Lung microvascular endothelial cell (primary cell): ENCODE measurements around the gene TSSK2. TPM values are rescaled to one million over a fixed set of nuclear protein-coding genes. Genes with fewer than 3 reads are reported as not detected.

Experiments
- DNase-seq, 2 donors: peaks; one replicate each; pipeline versions ENCODE4 v3.0.0 to v3.0.0-alpha.2; 2010; ENCODE audit warnings: low read depth in 2 of 2
- total RNA-seq: library from RNA; depleted of rRNA; stranded (reverse); fragments of >200 nt; gene quantifications from 2 replicates; pipeline ENCODE4 v1.2.1, GENCODE V29; 2014

Gene TSSK2
- total RNA-seq, 1 donor from 2014 or later = not detected

DNA sequence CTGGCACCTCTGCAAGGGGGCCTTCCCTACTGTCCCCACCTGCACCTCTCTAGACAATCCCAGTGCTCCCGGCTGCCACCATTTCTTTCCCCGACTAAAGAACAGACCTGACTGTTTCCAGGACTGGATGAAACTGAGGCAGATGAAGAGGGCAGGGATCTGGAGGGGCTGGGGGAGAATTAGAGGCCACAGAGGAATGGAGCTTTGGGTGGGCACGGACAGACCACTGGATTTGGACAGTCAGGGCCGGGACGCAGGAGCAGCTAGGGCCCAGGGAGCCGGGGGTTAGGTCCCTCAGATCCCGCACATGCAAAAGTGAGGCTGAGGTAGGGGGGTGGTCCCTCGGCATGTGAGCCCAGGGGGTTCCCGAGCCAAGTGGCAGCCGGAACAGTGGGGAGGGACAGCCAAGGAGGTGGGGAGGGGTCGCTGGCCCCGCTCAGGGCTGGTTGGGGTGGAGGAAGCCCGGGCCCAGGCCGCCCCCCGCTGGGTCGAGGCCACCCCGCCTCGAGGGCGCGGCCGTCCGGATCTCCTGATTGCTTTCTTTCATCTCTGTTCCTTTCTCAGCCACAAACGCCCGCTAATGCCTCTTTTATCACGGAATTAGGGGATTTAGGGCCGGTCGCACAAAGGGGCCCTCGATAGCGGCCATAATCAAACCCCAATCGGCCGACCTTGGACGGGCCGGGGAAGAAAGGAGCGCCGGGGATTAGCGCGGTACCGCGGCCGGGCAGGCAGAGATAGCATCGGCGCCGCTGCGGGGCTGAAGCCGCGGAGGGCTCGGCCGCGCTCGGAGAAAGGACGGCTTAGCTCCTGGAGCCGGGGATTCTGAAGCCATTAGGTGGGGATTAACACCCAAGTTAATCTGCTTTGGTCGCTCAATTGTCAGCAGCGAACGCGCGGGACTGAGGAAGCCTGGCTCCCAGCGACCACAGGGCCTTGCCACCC lies 38.2 kb downstream of the TSSK2 start:
- no peak for DNase-seq

DNA sequence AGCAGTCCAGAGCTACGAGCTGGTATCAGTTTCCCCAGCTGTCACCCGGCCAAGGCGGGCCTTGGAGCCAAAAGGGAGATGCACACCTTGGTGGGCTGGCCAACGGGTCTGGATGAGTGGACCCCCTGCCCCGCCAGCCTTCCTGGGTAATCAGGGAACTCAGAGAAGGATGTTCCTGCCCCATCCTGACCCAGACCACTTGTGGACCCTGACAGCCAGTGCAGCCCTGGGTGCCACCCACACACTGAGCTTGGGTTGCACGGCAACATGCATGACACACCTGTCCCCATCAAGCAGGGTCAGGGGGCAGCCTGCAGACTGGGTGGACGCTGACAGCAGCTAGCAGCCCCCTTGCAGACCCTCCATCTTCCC lies 38.8 kb downstream of the TSSK2 start:
- DNase-seq = no peak

DNA sequence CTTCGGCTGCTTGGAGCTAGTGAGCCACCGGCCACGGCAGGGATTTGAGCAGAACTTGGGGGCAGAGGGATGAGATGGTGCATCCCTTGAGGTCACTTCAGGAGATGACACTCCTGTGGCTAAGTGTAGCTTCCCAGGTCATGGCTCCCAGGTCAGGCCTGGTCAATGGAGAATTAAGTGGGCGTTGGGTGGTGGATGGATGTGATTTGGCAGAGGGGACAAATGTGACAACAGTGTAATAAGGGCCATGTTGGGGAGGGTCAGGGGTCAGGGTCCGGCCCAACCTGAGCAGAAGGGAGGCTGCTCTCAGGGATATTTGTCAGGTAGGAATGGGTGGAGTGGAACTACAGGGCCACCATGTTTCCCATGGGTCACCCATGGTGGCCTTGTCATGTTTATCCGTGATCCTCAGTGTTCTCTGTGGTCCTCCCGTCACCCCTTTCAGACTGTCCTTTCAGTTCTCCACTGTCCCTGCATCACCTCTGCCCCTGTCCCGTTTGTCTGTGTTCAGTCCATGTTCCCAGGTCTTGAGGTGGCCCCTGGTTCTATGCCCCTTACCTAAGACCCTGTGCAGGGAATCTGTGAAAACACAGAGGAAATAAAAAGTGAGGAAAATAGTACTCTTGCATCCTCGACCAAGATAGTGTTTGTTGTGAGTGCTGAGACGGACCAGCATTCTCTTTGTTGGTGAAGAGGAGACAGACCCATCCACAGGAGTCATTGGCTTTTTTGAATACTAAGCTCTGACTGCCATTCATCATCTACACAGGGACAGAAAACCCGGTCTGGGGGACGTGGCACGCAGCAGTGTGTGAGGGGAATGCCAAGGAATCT lies 41.3 kb downstream of the TSSK2 start:
- no peak for DNase-seq

DNA sequence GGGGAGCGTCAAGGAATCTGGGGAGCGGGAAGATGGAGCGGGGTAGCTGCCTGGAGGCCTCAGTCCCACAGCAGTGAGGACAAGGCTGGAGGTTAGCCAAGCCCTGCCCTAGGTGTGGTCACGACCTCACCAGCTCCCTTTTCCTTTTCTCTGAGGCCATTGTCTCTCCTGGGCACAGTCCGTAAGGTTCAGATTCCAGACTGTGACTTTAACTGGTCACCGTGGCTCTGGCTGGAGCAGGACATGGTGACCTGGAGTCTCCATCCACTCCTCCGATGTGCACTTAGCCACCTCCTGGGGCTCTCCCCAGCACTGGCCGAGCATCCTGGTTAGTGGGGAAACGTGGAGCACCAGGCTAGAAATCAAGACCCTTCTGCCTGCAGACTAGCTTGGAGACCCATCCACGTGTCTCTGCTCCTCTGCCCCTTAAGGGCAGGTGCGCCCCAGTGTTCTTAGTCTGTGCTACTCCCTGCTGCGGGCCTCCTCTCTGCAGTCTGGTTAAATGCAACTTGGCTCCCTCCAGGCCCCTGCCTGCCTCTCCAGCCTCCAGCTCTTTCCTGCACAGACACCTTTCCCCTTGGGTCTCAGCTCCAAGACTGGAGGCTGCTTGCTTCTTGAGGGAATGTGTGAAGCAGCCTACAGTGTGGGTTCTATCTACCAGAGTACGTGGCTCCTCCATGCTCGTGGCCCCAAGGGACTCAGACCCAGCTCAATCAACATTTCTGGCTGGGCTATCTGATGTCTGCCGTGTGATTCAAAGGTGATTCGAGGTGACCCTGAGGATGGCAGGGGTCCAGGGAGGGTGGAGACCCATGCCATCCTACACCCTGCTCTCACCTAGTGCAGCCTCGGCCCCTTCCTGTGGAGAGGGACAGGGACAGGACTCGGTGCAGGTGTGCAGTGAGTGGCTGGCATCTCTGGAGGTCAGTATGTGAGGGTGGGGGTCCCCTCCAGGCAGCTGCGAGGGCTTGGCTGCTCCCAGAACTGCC lies 42.2 kb downstream of the TSSK2 start:
- DNase-seq = no peak

DNA sequence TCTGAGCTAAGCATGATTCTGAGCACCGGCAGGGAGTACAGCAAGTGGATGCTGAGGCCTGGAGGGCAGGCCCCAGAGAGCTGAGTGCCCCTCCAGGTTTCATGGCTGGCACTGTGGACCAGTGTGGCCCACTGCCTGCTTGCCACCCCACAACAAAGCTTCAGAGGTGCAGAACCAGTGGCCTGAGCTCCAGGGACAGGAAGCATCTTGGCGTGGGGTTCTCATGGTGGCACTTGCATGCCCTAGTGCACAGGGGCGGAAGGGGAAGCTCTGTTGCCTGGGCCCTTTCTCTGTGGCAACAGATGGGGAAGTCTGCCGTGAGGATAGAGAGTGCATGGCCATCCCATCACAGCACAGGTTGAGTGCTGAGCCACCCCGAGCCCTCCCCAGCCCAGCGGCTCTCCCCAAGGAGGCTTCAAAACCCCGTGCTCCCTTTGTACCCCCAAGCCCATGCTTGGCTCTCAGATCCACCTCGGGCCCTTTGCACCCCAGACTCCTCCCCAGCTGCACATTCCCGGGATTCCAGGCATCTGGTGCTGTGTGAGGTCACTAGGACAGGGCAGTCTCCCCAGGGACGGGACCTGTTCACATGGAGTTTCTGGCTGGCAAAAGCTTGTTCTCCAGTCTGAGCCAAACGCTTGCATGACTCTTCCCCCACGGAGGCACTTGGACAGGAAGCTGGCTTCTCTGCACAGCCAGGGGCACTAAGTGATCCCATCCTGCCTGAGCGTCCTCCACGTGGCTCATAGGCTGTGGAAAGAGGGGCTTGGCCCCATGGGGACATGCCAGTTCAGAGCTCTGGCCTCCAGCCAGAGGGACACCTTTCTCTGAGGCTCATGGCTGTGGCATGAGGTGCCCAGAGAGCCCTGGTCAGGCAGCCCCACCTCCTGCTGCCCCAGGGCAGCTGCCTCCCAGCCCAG lies 43.3 kb downstream of the TSSK2 start:
- DNase-seq = peak; percentile 49 to 62

DNA sequence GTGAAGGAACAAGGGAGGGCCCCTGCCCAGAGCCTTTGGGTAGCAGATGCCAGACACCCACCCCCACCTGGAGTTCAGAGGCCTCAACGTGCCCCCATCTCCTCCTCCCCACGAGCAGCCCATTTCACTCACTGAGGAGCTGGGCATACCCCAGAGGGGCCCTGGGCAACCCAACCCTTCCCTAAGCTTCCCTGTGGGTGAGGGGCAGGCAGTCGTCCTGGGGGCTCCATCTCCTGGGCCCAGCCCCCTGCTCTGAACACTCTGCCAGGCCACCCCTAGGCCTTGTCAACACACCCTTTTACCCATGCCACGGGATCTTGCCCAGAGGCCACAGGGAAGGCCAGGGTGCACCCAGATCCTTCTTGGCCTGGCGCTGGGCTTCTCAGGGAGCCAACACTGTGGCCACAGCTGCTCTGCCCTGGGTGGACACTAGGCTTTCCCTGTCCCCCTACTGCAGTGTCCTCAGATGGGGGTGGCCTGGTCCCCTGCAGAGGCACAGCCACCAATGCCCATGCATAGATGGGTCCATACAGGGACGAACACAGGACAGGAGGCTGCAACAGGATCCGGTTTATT lies 44.0 kb downstream of the TSSK2 start:
- DNase-seq = no peak

DNA sequence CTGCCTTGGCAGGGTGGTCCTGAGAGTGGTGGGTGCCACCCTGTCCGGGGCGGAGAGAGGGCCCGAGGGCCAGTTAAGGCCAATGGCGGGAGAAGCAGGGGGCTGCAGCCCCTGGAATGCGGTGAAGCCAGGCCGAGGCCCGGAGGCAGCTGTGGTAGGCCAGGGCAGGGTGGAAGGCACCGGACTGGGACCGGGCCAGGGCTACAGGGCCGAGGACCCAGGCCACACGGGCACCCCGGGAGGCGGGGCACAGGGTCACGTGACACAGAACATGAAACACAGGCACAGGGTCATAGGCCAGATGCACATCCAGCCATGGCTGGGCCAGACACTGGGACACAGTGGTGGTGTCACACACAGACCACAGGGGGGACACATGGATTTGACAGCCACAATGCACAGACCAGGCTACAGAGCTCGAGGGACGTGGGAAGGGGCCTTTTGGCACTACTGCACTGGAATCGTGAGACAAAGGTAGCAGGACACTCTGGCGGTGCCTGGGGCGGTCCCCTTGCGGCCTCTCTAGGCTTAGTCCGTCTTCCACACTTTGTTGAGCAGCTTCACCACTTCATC lies 44.6 kb downstream of the TSSK2 start:
- no peak for DNase-seq

DNA sequence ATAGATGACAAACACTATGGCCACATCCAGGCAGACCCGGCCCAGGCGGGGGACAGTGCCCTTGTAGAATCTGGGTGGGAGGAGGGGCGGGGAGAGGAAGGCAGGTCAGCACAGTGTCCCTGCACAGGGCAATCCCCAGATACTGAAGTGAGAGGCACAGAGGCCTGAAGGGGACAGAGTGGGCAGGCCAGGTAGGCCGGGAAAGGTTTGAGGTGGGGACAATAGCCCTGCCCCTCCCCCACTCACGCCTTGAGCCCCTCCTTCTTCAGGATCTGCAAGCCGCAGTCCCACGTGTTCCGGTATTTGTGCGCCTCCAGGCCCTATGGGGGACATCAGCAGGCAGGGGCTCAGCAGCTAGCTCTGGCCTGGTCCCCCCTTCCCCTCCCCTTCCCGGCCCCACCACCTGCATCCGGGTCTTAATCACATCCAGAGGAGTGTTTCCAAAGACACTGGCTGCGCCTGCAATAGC lies 45.1 kb downstream of the TSSK2 start:
- DNase-seq = no peak

DNA sequence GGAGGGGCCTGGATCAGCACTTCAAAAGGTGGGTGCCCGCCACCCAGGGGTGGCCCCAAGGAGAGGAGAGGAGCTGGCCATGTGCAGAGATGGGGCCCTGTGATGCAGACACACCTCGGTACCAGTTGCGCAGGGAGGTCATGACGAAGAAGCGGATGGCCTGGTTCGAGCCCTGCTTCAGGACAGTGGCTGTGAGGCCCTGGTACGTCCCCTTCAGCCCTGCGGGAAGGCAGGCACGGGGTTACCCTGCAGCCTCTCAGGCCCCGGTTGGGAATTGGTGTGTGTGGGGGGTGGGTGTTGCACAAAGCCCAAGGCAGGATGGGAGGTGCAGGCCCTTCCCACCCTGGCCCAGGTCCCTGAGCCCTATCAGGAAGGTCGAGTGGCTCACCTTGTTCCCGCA lies 45.6 kb downstream of the TSSK2 start:
- DNase-seq = no peak

DNA sequence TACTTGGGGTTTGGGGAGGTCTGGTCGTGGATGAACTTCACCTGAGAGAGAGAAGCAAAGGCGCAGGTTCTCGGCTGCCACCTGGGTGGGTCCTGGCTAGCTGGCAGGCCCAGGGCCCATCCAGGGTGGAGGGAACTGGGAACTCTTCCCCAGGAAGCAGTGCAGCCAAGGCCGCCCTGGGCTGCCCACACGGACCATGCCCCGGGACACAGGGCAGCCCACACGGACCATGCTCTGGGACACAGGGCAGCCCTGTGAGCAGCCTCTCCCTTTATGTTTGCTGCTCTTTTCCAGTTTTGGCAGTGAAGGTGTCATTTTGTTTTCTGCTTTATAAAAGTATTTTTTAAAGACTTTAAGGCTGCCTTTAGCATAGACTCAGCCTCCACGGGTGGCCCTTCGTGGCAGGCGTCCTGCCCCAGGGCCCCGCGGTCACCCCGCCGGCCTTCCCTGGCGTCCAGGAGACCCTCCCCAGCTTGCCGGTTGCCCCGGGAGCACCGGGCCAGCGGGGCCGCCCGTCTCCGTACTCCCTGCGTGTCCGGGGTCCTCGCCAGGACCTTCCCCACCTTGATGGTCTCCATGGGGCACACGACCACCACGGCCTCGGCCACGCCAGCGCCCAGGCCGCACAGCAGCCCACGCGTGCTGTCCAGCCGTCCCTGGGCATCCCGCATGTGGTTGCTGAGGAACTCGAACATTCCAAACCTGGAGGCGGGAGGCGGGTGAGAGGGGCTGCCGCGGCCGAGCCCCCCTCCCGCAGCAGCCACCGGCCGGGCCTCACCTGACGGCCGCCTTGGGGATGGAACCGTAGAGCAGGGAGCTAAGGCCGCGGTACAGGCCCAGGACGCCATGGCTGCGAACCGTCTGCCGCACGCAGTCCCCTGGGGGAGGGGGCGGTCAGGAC lies 46.3 kb downstream of the TSSK2 start:
- DNase-seq = peak in 1 of 2 donors; percentile 20

DNA sequence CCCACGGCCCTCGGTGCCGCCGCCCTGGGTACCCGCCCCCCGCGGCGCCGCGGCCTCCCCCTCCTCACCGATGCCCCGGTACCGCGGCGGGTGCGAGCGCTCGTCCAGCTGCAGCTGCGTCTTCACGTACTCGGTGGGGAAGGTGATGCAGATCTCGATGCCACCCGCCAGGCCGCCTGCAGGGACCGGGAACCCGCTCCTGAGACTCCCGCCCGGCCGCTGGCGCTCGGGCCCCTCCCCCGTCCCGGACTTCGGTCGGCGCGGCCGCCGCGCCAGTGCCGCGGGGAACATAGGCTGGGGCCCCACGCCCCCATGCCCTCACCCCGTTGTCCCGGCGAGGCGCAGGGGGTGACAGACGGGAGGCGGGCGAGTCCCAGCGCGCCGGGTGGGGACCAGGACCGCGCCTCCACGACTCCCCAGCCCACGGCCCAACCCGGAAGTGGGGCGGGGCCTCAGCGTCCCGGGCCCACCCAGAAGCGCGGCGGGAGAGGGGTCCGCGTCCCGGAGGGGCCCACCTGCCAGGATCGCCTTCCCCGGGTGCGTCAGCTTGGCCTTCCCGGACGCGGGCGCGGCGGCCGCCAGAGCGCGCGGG lies 47.1 kb downstream of the TSSK2 start:
- DNase-seq = peak in 1 of 2 donors; percentile 48

DNA sequence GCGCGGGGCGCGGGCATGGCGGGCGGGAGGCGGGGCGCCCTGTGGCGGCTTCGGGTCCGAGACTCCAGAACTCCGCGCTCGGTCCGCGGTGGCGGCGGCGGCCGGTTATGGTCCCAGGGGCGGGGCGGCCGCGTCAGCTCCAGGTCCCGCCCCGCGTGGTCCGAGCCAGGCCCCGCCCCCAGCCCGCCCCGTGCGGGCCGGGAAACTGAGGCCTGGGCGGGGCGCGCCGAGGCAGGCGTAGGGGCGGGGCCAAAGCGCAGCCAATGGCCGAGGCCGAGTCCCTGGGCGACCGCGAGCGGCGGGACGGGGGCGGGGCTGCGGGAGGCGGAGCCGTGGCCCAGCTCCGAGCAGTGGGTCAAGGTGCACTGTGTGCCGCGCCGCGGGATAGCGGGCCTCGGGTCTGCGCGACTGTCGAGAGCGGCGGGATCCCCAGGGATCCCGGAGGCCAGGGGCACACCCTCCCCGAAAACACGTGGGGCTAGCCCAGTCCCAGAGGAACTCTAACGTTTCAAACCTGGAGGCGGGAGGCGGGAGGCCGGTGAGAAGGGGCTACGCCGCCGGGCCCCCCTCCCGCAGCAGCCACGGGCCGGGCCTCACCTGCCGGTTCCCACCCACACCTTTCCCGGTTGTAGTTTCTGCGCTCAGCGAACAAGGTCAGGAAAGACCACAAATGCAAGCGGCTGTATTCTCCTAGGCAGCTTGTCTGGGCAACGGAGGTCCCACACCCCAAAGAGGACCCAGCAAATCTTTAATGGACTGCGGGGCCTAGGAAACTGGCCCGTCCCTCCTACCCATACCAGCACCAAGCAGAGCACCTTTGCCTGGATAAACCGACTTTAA lies 47.8 kb downstream of the TSSK2 start, which contains the start of gene SLC25A1:
Gene SLC25A1, minus strand, starts transcription at position 80 of the 840 bp plus-strand sequence. Its CDS starts 63 bp downstream, at position 17.
- peak; percentile 88 to 95 for DNase-seq

DNA sequence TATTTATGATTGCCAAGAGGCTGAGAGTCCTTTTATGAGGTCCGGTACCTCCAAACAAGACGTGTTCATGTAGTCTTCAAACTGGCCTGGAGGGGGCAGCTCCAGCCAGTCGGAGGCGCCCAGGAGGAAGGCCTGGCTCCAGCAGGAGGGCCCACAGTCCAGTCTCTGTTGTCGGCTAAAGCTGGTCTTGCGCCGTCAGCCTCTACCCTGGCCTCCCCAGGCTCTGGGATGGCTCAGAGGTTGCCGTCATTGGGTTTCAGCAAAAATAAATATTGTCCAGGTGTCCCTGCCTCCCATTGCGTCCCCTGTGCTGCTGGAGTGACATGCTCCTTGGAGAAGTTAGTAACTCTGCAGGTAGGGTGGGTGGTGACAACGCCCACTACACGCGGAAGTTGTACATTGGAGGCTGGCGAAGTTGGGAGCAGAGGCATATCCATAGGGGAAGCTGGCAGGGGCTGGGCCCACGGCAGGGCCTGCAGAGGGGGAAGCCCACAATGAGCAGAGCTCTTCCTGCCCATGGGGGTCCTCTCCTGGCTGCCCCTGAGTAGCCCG lies 48.5 kb downstream of the TSSK2 start:
- peak; percentile 89 for DNase-seq

DNA sequence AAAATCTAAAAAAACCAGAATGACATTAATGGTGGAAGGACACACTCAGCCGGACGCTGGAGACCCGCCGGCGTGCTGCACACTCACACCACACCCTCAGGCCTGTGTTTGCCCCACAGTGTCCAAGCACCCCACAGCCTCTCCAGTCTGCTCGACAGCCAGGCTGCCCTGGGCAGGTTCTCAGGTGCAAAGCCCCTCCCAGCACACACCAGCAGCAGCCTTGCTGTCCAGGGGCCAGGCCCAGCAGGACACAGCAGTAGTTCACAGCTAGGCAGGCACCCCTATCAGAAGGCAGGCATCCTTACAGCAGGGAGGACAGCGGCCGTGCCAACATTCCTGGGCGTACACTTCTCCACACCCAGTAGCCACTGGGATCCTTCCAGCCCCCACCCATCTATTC lies 49.1 kb downstream of the TSSK2 start:
- DNase-seq = no peak

DNA sequence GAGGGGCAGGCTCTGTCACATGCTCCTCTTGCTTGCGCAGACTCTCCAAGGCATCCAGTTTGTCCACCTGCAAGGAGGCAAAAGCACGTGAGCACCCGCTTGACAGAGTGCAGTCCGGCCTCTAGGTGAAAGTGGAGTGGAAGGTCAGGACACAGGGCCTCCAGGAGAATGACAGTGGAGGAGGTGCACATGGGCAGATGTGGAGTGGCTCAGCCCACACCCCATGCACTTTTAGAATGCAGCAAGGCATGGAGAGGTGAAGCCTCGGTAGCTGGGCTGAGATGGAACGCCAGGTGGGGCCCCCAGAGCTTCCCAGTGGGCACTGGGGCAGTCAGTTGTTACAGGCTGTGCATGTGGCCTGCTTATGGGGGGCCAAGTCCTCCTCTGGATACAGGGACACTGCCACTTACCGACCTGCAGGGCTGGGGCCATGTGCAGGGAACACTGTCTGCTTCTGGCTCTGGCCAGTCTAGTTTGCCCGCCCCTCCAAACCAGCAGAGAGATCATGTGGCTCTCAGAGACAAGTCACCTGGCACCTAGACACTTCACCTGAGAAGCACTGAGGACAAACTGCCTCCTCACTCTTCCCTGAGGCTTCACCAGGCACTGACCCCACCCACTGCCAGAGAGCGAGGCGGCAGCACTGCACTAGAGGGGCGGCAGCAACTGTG lies 49.8 kb downstream of the TSSK2 start:
- no peak for DNase-seq
